Parathyroid adenoma (tissue), 2 donors: ENCODE data around the gene MCCC1.

Experiments
- H2AFZ ChIP-seq: fragments of 300-600 bp; sonication (generic); one replicate; pipeline ENCODE4 v1.7.0; 2017; ENCODE audit warnings: antibody characterized with exemption, mild to moderate bottlenecking
- H3K27ac ChIP-seq: fragments of 300-600 bp; sonication (generic); one replicate; pipeline ENCODE4 v1.7.0; 2017
- H3K27me3 ChIP-seq: fragments of 300-600 bp; sonication (generic); one replicate; pipeline ENCODE4 v1.7.0; 2017; ENCODE audit warnings: low read length; ENCODE audit not compliant: control insufficient read depth, insufficient read depth
- H3K36me3 ChIP-seq: fragments of 300-600 bp; sonication (generic); one replicate; pipeline ENCODE4 v1.7.0; 2017; ENCODE audit warnings: low read length; ENCODE audit not compliant: control insufficient read depth, insufficient read depth
- H3K4me1 ChIP-seq: fragments of 300-600 bp; sonication (generic); one replicate; pipeline ENCODE4 v1.7.0; 2017; ENCODE audit warnings: control low read depth
- H3K4me2 ChIP-seq: fragments of 300-600 bp; sonication (generic); one replicate; pipeline ENCODE4 v1.7.0; 2017; ENCODE audit warnings: low read length
- H3K4me3 ChIP-seq: fragments of 300-600 bp; sonication (generic); one replicate; pipeline ENCODE4 v1.7.0; 2017; ENCODE audit warnings: low read depth, low read length
- H3K79me2 ChIP-seq: fragments of 300-600 bp; sonication (generic); one replicate; pipeline ENCODE4 v1.7.0; 2017; ENCODE audit warnings: control low read depth
- H3K9ac ChIP-seq: fragments of 300-600 bp; sonication (generic); one replicate; pipeline ENCODE4 v1.7.0; 2017; ENCODE audit warnings: mild to moderate bottlenecking
- H3K9me3 ChIP-seq: fragments of 300-600 bp; sonication (generic); one replicate; pipeline ENCODE4 v1.7.0; 2017; ENCODE audit warnings: low read length; ENCODE audit not compliant: control insufficient read depth
- CTCF ChIP-seq: fragments of 300-600 bp; sonication (generic); IDR thresholded peaks from one replicate; pipeline ENCODE4 v1.7.0; 2017; ENCODE audit warnings: antibody characterized with exemption, mild to moderate bottlenecking
- donor health status: primary hyperparathyroidism.

The MCCC1 gene

GRCh38 chr3:183015185-183015584 is 84.1 kb downstream of the MCCC1 start:
- Histone ChIP-seq H3K36me3 (no peaks in the 10 kb centered on the region), H2AFZ (no peak overlapping the region)

GRCh38 chr3:183013856-183014255 is 85.4 kb downstream of the MCCC1 start:
- no peak overlapping the region for H2AFZ ChIP-seq
- no peak overlapping the region for H3K4me2 ChIP-seq
- H3K79me2 ChIP-seq, result no peaks in the 10 kb centered on the region
- no peak overlapping the region for H3K27ac ChIP-seq
- no peak for TF ChIP-seq CTCF
- H3K27me3 ChIP-seq, result no peaks in the 10 kb centered on the region
- H3K4me3 ChIP-seq, result no peak overlapping the region
- no peaks in the 10 kb centered on the region for H3K4me1 ChIP-seq
- no peaks in the 10 kb centered on the region for H3K9me3 ChIP-seq
- H3K36me3 ChIP-seq, result no peaks in the 10 kb centered on the region
- H3K9ac ChIP-seq, result no peak overlapping the region

More at GRCh38 chr3:183015185-183015584, 84.1 kb downstream of the MCCC1 start:
- no peaks in the 10 kb centered on the region for H3K9me3 ChIP-seq
- no peak for TF ChIP-seq CTCF
- H3K4me3 ChIP-seq, result no peak overlapping the region
- H3K4me2 ChIP-seq, result no peak overlapping the region
- H3K27ac ChIP-seq, result no peak overlapping the region
- H3K4me1 ChIP-seq, result no peaks in the 10 kb centered on the region
- H3K9ac ChIP-seq, result no peak overlapping the region
- no peaks in the 10 kb centered on the region for H3K27me3 ChIP-seq
- no peaks in the 10 kb centered on the region for H3K79me2 ChIP-seq

- no peaks in the 10 kb centered on the region for H3K27me3 ChIP-seq
- no peak for TF ChIP-seq CTCF
- no peaks in the 10 kb centered on the region for H3K9me3 ChIP-seq
- H3K79me2 ChIP-seq, result no peaks in the 10 kb centered on the region
- no peaks in the 10 kb centered on the region for H3K36me3 ChIP-seq
- H3K4me2 ChIP-seq, result no peak overlapping the region
- no peak overlapping the region for H2AFZ ChIP-seq
- no peak overlapping the region for H3K9ac ChIP-seq
- no peak overlapping the region for H3K27ac ChIP-seq
- no peaks in the 10 kb centered on the region for H3K4me1 ChIP-seq
- no peak overlapping the region for H3K4me3 ChIP-seq
Measured at GRCh38 chr3:183013074-183013473, 86.2 kb downstream of the MCCC1 start.

GRCh38 chr3:183008800-183009199 is 90.5 kb downstream of the MCCC1 start:
- no peaks in the 10 kb centered on the region for H3K4me1 ChIP-seq
- H3K9ac ChIP-seq, result no peak overlapping the region
- TF ChIP-seq CTCF, result no peak
- no peaks in the 10 kb centered on the region for H3K79me2 ChIP-seq
- no peaks in the 10 kb centered on the region for H3K27me3 ChIP-seq
- no peak overlapping the region for H2AFZ ChIP-seq
- H3K4me2 ChIP-seq, result no peak overlapping the region
- H3K4me3 ChIP-seq, result no peak overlapping the region
- H3K36me3 ChIP-seq, result no peaks in the 10 kb centered on the region
- no peaks in the 10 kb centered on the region for H3K9me3 ChIP-seq
- no peak overlapping the region for H3K27ac ChIP-seq

- Histone ChIP-seq H3K4me3 (no peak overlapping the region), H3K27ac (no peak overlapping the region), H3K79me2 (no peaks in the 10 kb centered on the region), H3K4me2 (no peak overlapping the region), H3K27me3 (no peaks in the 10 kb centered on the region), H2AFZ (no peak overlapping the region), H3K36me3 (no peaks in the 10 kb centered on the region), H3K9ac (no peak overlapping the region), H3K4me1 (no peaks in the 10 kb centered on the region), H3K9me3 (no peaks in the 10 kb centered on the region)
- TF ChIP-seq CTCF, result no peak
Measured at GRCh38 chr3:183008303-183008702, 91.0 kb downstream of the MCCC1 start.
